ENCODE results near the gene FSCB. TPM values are rescaled to one million over a fixed set of nuclear protein-coding genes. Genes with fewer than 3 reads are reported as not detected.

FSCB gene, protein sequence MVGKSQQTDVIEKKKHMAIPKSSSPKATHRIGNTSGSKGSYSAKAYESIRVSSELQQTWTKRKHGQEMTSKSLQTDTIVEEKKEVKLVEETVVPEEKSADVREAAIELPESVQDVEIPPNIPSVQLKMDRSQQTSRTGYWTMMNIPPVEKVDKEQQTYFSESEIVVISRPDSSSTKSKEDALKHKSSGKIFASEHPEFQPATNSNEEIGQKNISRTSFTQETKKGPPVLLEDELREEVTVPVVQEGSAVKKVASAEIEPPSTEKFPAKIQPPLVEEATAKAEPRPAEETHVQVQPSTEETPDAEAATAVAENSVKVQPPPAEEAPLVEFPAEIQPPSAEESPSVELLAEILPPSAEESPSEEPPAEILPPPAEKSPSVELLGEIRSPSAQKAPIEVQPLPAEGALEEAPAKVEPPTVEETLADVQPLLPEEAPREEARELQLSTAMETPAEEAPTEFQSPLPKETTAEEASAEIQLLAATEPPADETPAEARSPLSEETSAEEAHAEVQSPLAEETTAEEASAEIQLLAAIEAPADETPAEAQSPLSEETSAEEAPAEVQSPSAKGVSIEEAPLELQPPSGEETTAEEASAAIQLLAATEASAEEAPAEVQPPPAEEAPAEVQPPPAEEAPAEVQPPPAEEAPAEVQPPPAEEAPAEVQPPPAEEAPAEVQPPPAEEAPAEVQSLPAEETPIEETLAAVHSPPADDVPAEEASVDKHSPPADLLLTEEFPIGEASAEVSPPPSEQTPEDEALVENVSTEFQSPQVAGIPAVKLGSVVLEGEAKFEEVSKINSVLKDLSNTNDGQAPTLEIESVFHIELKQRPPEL
- not detected for total RNA-seq

DNA sequence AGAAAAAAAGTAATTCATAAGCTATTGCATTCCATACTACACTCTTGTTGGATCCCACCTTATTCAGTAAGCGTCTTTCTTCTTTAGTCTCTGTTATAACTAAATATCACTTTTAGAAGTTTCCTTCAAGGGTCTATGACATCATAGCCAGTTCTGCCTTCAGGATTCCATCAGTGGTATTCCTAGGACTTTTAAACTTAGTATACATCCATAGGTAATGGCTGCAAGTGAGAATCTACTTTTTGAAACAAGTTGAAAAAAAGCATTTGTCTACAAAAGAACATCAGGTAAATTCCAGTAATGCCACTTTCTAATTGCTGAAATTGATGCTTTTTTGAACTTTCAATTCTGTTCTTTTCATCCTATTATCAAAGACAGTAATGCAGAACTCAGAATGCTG, at the start of gene FSCB:
Gene FSCB (minus strand): TSS at position 101 of the 400 bp plus-strand sequence. CDS start 296 bp downstream, outside the sequence.
- TF ChIP-seq, protein P1, sequence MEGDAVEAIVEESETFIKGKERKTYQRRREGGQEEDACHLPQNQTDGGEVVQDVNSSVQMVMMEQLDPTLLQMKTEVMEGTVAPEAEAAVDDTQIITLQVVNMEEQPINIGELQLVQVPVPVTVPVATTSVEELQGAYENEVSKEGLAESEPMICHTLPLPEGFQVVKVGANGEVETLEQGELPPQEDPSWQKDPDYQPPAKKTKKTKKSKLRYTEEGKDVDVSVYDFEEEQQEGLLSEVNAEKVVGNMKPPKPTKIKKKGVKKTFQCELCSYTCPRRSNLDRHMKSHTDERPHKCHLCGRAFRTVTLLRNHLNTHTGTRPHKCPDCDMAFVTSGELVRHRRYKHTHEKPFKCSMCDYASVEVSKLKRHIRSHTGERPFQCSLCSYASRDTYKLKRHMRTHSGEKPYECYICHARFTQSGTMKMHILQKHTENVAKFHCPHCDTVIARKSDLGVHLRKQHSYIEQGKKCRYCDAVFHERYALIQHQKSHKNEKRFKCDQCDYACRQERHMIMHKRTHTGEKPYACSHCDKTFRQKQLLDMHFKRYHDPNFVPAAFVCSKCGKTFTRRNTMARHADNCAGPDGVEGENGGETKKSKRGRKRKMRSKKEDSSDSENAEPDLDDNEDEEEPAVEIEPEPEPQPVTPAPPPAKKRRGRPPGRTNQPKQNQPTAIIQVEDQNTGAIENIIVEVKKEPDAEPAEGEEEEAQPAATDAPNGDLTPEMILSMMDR (IDR thresholded peaks at IDR 0.05; ENCODE audit: low read depth) = no peak

DNA sequence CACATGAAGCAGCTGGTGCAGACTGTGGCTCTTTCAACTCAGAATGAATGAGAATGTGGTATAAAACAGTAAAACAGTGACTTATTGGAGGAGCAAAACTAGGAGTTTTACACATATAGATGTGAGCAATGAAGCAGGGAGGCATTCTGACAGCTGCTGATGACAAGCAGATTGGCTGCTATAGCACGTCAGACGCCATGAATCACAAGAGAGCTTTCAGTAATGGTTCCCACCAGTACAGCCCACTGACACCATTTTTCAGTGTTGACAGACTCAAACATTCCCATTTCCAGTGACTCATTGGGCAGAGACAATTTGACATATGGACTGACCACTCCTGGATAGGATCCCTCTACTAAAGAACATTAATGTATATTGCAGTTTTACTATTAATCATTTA, 24.6 kb upstream of the FSCB start:
- TF ChIP-seq, protein P1 (IDR thresholded peaks at IDR 0.05; ENCODE audit: low read depth) = no peak

DNA sequence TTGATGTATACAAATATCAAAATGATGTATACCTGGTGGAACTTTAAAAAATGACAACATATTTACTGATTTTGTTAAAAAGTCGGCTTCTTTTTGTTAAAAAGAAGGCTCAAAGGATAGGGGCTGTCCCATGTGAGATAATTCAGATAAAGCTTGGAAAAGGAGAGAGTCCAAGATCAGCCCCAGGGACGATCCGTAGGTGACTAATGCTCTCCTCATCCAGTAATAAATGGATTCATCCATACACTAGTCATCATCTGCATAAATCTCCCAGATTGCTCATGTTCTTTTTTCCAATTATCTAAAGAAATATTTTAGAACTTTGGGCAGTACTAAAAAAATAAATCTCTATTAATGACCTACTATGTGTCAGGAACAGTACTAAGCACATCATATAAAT, 23.4 kb upstream of the FSCB start:
- TF ChIP-seq, protein P1 (IDR thresholded peaks at IDR 0.05; ENCODE audit: low read depth) = no peak

DNA sequence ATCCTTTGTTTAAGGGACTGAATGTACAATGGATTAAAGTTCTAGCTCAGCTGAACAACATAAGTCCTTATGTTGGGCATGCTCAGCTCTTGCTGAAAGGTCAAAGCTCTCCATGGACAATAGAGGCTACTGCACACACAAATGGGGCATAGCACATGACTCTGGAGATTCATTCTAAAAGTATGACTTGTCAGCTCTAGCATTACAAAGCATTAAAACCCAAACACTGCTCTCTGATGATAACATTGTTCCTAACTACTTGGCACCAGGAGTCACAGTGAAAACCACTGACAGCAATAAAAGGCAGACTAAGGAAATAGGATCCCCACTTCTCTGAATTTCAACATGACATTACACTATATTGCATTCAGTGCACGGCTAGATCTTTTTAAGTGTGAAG, 21.9 kb upstream of the FSCB start:
- TF ChIP-seq, protein P1 (IDR thresholded peaks at IDR 0.05; ENCODE audit: low read depth) = no peak

DNA sequence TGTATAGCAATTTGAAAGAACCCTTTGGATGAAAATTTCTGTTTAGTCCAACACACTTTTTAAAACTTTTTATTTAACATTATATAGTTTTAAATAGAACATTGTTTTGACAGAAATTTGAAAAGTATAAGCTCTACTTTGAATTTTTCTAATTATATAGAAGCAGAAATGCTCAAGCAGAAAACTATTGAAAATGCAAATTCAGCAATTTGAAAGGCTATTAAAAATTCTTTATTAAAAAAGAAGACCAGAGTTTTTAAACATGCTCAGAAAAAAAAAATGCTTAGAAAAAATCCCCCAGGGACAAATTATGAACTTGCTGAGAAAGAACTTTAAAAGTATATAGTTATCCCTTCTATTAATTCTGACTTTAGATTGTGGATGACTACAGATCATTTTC, 21.1 kb upstream of the FSCB start:
- TF ChIP-seq, protein P1 (IDR thresholded peaks at IDR 0.05; ENCODE audit: low read depth) = no peak

DNA sequence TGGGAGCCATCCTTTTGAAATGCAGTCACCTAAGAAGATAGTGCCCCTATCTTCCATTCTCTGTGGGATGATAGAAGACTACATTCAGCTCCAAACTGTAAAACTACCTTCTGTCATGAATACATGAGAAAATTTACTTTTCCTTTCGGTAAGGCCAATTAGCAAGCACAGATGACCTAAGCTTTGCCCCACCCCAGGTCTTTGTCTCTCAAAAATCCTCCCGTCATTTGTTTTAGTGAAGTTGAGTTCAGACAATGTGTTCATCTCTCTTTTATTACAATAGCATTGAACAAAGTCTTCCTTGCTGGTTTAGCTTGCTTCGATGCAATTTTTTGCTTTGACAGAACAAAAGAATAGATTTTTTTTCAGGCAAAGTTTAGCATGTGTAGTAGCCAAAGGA, 18.2 kb upstream of the FSCB start:
- TF ChIP-seq, protein P1 (IDR thresholded peaks at IDR 0.05; ENCODE audit: low read depth) = no peak

DNA sequence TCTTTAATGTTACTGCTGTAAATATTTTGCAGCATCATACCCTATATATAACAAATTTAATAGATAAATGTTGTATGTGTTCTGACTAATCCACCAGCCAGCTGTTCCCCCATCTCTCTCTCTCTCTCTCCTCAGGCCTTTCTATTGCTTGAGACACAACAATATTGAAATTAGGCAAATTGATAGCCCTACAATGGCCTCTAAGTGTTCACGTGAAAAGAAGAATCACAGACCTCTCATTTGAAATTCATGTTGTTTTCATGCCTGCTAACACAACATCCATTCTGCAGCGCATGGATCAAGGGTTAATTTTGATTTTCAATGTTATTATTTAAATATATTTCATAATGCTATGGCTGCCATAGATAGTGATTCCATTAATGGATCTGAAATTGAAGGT, 1.8 kb upstream of the FSCB start:
- TF ChIP-seq, protein P1 (IDR thresholded peaks at IDR 0.05; ENCODE audit: low read depth) = no peak
